Stimulated activated CD8-positive, alpha-beta memory T cell treated with anti-CD3 and anti-CD28 coated beads, Interleukin-2, amount 100 ng/mL, for 48 hours (primary cell): ENCODE data around the gene ACTG2.
"Not testable (repeated sequence)": the region's sequence is repeated elsewhere in the genome, so short reads cannot be mapped to it uniquely, and the experiment has no call there.

Source experiments
- DNase-seq, 2 donors: peaks; one replicate each; pipeline ENCODE4 v3.0.0-alpha.2; 2020; ENCODE audit warnings: low read depth in 2 of 2

ACTG2 gene

GRCh38 chr2:73892631-73893329 lies at the start of gene ACTG2:
Gene ACTG2 (plus strand): TSS chr2:73893008. CDS start chr2:73901312, 8,304 bp downstream.
- DNase-seq: no peak

- no peak for DNase-seq
Observed at GRCh38 chr2:73844087-73844486, 48.7 kb upstream of the ACTG2 start.

- no peak for DNase-seq
Observed at GRCh38 chr2:73850009-73850408, 42.8 kb upstream of the ACTG2 start.

GRCh38 chr2:73851274-73851673 lies 41.5 kb upstream of the ACTG2 start:
- DNase-seq: no peak

GRCh38 chr2:73852020-73852419 lies 40.8 kb upstream of the ACTG2 start:
- DNase-seq: no peak

- DNase-seq: no peak
Observed at GRCh38 chr2:73855526-73855925, 37.3 kb upstream of the ACTG2 start.

- DNase-seq: no peak
Observed at GRCh38 chr2:73856214-73856613, 36.6 kb upstream of the ACTG2 start.

GRCh38 chr2:73859721-73860586 lies 32.9 kb upstream of the ACTG2 start:
- DNase-seq: peak; percentile 12 to 19

GRCh38 chr2:73862987-73863386 lies 29.8 kb upstream of the ACTG2 start:
- no peak for DNase-seq

- DNase-seq: no peak
Observed at GRCh38 chr2:73868204-73868978, 24.4 kb upstream of the ACTG2 start.

- no peak for DNase-seq
Observed at GRCh38 chr2:73870084-73870483, 22.7 kb upstream of the ACTG2 start.

GRCh38 chr2:73877071-73877802 lies 15.6 kb upstream of the ACTG2 start:
- DNase-seq: no peak

GRCh38 chr2:73877984-73878383 lies 14.8 kb upstream of the ACTG2 start:
- not testable (repeated sequence) for DNase-seq

- DNase-seq: no peak
Observed at GRCh38 chr2:73885406-73885805, 7.4 kb upstream of the ACTG2 start.

GRCh38 chr2:73886357-73886756 lies 6.5 kb upstream of the ACTG2 start:
- peak; percentile 23 to 33 for DNase-seq

- not testable (repeated sequence) for DNase-seq
Observed at GRCh38 chr2:73887596-73888353, 5.0 kb upstream of the ACTG2 start.

GRCh38 chr2:73888388-73888787 lies 4.4 kb upstream of the ACTG2 start:
- no peak for DNase-seq

GRCh38 chr2:73889206-73889605 lies 3.6 kb upstream of the ACTG2 start:
- DNase-seq: no peak

GRCh38 chr2:73890301-73891092 lies 2.3 kb upstream of the ACTG2 start:
- no peak for DNase-seq
